ENCODE measurements around the gene GOLGA6L10. TPM values are rescaled to one million over a fixed set of nuclear protein-coding genes. Genes with fewer than 3 reads are reported as not detected.
"Not testable (repeated sequence)": the region's sequence is repeated elsewhere in the genome, so short reads cannot be mapped to it uniquely, and the experiment has no call there.

The GOLGA6L10 gene
- polyA plus RNA-seq, 3 donors: 0.12 TPM; not detected in 2

DNA sequence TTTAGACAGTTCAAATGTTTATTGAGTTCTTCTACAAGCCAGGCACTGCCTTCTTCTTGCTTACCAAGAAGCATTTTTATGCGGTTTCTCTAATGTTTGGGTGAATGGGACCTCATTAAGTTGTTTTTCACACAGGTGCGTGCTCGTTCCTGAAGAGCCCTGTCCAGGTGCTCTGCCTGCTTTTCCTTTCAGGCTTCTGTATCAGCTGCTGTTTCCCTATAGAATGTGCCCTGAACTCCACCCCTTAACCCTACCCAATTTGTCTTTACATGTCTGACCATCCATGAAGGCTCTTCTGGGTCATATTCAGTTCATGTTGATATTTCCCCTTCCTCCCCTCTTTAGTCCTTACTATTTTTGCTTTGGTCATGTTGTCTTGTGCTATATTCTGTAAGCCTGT is 22.4 kb upstream of the GOLGA6L10 start:
- intact Hi-C loops (cut with micrococcal nuclease): no loop called here
- H3K4me1 ChIP-seq (ENCODE audit: control insufficient read depth in 1 of 2, insufficient read depth in 2 of 2, low read length in 2 of 2): no peaks in the 10 kb centered on the region
- Mint-ChIP-seq H3K4me3 (no peak overlapping the region), H3K27me3 (ENCODE audit: low read depth in 3 of 3) (peaks cover 0 to 2% (median 2%) of the 10 kb centered on the region in 3 donors), H3K4me1 (peaks cover 2% of the 10 kb centered on the region), H3K36me3 (no peaks in the 10 kb centered on the region), H3K9me3 (peaks cover 0 to 2% (median 0%) of the 10 kb centered on the region in 7 donors), H3K27ac (no peak overlapping the region)
- no peak for DNase-seq
- no peak overlapping the region for H2AFZ ChIP-seq (ENCODE audit: insufficient read depth, low read depth, low read length, poor library complexity, severe bottlenecking)
- no peaks in the 10 kb centered on the region for H3K79me2 ChIP-seq (ENCODE audit: insufficient read depth, low read length)
- TF ChIP-seq, protein P1, sequence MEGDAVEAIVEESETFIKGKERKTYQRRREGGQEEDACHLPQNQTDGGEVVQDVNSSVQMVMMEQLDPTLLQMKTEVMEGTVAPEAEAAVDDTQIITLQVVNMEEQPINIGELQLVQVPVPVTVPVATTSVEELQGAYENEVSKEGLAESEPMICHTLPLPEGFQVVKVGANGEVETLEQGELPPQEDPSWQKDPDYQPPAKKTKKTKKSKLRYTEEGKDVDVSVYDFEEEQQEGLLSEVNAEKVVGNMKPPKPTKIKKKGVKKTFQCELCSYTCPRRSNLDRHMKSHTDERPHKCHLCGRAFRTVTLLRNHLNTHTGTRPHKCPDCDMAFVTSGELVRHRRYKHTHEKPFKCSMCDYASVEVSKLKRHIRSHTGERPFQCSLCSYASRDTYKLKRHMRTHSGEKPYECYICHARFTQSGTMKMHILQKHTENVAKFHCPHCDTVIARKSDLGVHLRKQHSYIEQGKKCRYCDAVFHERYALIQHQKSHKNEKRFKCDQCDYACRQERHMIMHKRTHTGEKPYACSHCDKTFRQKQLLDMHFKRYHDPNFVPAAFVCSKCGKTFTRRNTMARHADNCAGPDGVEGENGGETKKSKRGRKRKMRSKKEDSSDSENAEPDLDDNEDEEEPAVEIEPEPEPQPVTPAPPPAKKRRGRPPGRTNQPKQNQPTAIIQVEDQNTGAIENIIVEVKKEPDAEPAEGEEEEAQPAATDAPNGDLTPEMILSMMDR (IDR thresholded peaks at IDR 0.05): no peak
- no peaks in the 10 kb centered on the region for H3K27me3 ChIP-seq (ENCODE audit: control insufficient read depth in 2 of 2, insufficient read depth in 2 of 2, low read length in 2 of 2)
- no peak overlapping the region for H3K9ac ChIP-seq (ENCODE audit: insufficient read depth, low read length, poor library complexity, severe bottlenecking)
- H4K20me1 ChIP-seq (ENCODE audit: insufficient read depth, low read length): no peaks in the 10 kb centered on the region
- H3K4me2 ChIP-seq (replicated peaks; ENCODE audit: extremely low read depth, low read length, poor library complexity, severe bottlenecking): no peak overlapping the region
- no peaks in the 10 kb centered on the region for H3K36me3 ChIP-seq (replicated peaks in 1 of 2; ENCODE audit: control insufficient read depth in 1 of 2, insufficient read depth in 2 of 2, low read length in 2 of 2)
- no peak overlapping the region for H3K4me3 ChIP-seq (replicated peaks in 1 of 3; ENCODE audit: low read depth in 2 of 3, low read length in 3 of 3)
- no peak overlapping the region for H3K27ac ChIP-seq (ENCODE audit: low read depth in 1 of 2, low read length in 2 of 2)
- WGBS (ENCODE audit: insufficient coverage): no CpG with 5 or more reads among the region's 3 CpGs
- H3K9me3 ChIP-seq (replicated peaks in 1 of 2; ENCODE audit: control insufficient read depth in 1 of 2, insufficient read depth in 1 of 2, low read length in 2 of 2): no peaks in the 10 kb centered on the region

DNA sequence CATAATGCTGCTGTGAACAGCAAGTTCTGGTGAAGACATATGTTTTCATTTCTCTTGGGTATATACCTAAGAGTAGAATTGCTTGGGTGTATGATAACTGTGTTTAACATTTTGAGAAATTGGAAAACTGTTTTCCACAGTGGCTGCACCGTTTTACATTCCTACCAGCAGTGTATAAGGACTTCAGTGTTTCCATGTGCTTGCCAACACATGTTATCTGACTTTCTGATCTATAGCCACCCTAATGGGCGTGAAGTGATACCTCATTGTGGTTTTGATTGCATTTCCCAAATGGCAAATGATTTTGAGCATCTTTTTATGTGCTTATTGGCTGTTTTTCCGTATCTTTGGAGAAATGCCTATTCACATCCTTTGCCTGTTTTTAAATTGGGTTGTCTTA is 18.5 kb upstream of the GOLGA6L10 start:
- H3K9me3 Mint-ChIP-seq; intact Hi-C loops (cut with micrococcal nuclease); H3K4me1 ChIP-seq (ENCODE audit: control insufficient read depth in 1 of 2, insufficient read depth in 2 of 2, low read length in 2 of 2); H3K4me3 ChIP-seq (replicated peaks in 1 of 3; ENCODE audit: low read depth in 2 of 3, low read length in 3 of 3); H3K4me1 Mint-ChIP-seq; H3K4me2 ChIP-seq (replicated peaks; ENCODE audit: extremely low read depth, low read length, poor library complexity, severe bottlenecking); H4K20me1 ChIP-seq (ENCODE audit: insufficient read depth, low read length); H3K27me3 ChIP-seq (ENCODE audit: control insufficient read depth in 2 of 2, insufficient read depth in 2 of 2, low read length in 2 of 2); H3K27ac Mint-ChIP-seq; H3K27me3 Mint-ChIP-seq (ENCODE audit: low read depth in 3 of 3); H3K36me3 Mint-ChIP-seq; H3K4me3 Mint-ChIP-seq; DNase-seq; H3K27ac ChIP-seq (ENCODE audit: low read depth in 1 of 2, low read length in 2 of 2); H3K9ac ChIP-seq (ENCODE audit: insufficient read depth, low read length, poor library complexity, severe bottlenecking); H2AFZ ChIP-seq (ENCODE audit: insufficient read depth, low read depth, low read length, poor library complexity, severe bottlenecking); H3K79me2 ChIP-seq (ENCODE audit: insufficient read depth, low read length); H3K36me3 ChIP-seq (replicated peaks in 1 of 2; ENCODE audit: control insufficient read depth in 1 of 2, insufficient read depth in 2 of 2, low read length in 2 of 2); H3K9me3 ChIP-seq (replicated peaks in 1 of 2; ENCODE audit: control insufficient read depth in 1 of 2, insufficient read depth in 1 of 2, low read length in 2 of 2): not testable (repeated sequence)
- no CpG with 5 or more reads among the region's 3 CpGs for WGBS (ENCODE audit: insufficient coverage)

All from CD14-positive monocyte (primary cell).